Measurements from ENCODE around the gene ABCF2.

Gene ABCF2

DNA sequence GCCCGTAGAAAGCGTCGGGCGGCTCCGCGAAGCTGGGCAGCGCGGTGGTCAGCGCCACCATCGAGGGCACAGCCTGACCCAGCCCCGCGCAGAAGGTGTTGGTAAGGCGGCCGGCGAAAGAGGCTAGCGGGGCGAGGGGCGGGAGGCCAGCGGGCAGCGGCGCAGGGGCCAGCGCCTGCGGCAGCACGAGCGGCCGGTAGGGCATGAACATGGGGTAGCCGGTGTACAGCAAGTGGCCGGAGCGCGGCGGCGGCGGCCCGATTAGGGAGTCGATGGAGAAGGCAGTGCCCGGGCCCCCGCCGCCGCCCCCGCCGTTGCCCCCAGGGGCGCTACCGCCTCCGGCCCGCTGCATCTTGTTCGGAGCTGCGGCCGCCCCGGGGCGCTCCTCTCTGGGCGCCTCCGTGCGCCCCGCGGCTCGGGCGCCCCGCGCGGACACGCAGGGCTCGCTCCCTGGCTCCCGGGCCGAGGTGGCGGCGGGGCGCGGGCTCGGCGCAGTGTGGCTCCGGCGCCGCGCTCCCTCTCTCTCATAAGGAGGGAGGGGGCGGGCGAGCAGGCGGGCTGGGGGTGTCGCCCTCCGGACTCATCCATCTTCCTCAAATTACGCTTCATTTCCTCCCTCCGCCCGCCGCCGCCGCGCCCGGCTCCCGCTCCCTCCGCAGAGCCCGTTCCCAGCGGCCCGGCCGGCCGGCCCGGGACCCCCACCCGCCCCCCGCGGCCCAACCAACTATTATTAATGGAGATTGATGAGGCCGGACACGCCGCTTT lies 59.6 kb downstream of the ABCF2 start, which contains the start of gene GBX1:
TSS of gene GBX1 (minus strand) at position 498 of the 765 bp plus-strand sequence. CDS start at position 352, 146 bp downstream.
- H3K36me3 ChIP-seq (ENCODE audit: insufficient read depth, low read length) = no peaks in the 10 kb centered on the region
- H3K79me2 ChIP-seq (ENCODE audit: control insufficient read depth, insufficient read depth, low read length, unreplicated experiment) = no peaks in the 10 kb centered on the region
- peak within 1 kb of the TSS; percentile 57 for H3K4me3 ChIP-seq (ENCODE audit: low read depth, low read length)
- H3K4me1 ChIP-seq (ENCODE audit: control insufficient read depth, insufficient read depth, low read length, unreplicated experiment) = no peaks in the 10 kb centered on the region
- H2AFZ ChIP-seq (ENCODE audit: low read length, unreplicated experiment) = peak within 1 kb of the TSS; percentile 43
- peaks cover 74% of the 10 kb centered on the region for H3K27me3 ChIP-seq (ENCODE audit: insufficient read depth, low read length)
- H3K27ac ChIP-seq (ENCODE audit: low read depth, low read length) = no peak within 1 kb of the TSS

DNA sequence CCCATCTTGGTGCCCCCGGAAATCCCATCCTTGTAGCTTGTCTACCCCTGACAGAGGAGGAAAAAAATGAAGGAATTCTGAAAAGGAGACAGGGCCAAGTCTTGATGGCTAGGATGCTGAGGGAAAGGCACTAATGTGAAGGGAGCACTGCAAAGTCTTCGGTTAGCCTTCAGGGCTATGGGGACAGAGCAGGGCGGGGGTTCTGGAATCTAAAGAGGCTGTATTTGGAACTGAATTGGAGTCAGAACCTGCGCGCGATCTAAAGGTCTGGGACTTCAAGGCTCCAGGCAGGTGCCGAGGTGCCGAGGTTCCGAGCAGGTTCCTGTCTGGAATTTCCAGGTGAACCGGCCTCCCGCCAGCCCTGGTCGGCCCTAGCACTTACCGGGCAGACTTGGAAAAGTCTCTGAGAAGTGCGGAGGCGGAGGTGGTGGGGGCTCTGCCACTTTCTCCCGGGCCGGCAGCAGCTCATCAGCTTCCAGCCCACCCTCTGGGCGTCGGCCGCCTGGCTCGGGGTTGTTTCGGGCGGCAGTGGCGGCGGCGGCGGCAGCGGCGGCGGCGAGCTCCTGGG lies 60.3 kb downstream of the ABCF2 start:
- no peaks in the 10 kb centered on the region for H3K4me1 ChIP-seq (ENCODE audit: control insufficient read depth, insufficient read depth, low read length, unreplicated experiment)
- H3K27me3 ChIP-seq (ENCODE audit: insufficient read depth, low read length) = peaks cover 69% of the 10 kb centered on the region
- H3K27ac ChIP-seq (ENCODE audit: low read depth, low read length) = no peak overlapping the region
- no peak overlapping the region for H2AFZ ChIP-seq (ENCODE audit: low read length, unreplicated experiment)
- H3K36me3 ChIP-seq (ENCODE audit: insufficient read depth, low read length) = no peaks in the 10 kb centered on the region
- H3K4me3 ChIP-seq (ENCODE audit: low read depth, low read length) = peak overlapping the region; percentile 57
- H3K79me2 ChIP-seq (ENCODE audit: control insufficient read depth, insufficient read depth, low read length, unreplicated experiment) = no peaks in the 10 kb centered on the region

Data from ACC112 (cell line).